ENCODE results near the gene SETD3. TPM values are rescaled to one million over a fixed set of nuclear protein-coding genes. Genes with fewer than 3 reads are reported as not detected.

The SETD3 gene
- total RNA-seq, 3 donors from 2014 or later = 61.6 to 119 (median 61.6) TPM

- Histone ChIP-seq H3K4me3 (no peak overlapping the region), H3K36me3 (ENCODE audit: low read depth) (no peaks in the 10 kb centered on the region), H3K9me3 (no peaks in the 10 kb centered on the region), H3K4me1 (ENCODE audit: low read depth) (no peaks in the 10 kb centered on the region)
- DNase-seq = no peak
- intact Hi-C loops (cut with DNase I, micrococcal nuclease) = no loop called here
- no peak for TF ChIP-seq CTCF (IDR thresholded peaks at IDR 0.05)
- no peak for ATAC-seq
Observed at GRCh38 chr14:99441157-99441870, 39.3 kb downstream of the SETD3 start.

DNA sequence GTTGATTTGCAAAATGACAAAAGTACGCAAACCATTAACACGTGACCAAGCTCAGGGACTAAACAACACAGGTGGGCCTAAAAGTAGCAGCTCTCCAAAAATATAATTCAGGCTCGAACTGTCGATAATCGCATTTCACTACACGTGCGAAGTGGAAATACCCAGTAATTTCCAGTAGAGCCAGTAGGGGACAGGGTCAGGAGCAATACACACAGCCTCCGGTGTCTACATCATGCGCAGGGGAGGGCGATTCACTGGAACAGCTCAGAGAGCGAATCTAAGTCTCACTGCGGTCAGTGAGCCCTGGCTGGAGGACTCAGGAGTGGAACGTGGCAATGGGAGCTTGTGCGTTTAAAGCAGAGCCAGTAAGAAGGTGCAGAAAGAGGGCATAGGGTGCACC is 40.4 kb downstream of the SETD3 start:
- DNase-seq = no peak
- no peak for ATAC-seq
- peaks cover 2% of the 10 kb centered on the region for H3K4me1 ChIP-seq (ENCODE audit: low read depth)
- no peaks in the 10 kb centered on the region for H3K36me3 ChIP-seq (ENCODE audit: low read depth)
- TF ChIP-seq CTCF (IDR thresholded peaks at IDR 0.05) = no peak
- no peaks in the 10 kb centered on the region for H3K9me3 ChIP-seq
- H3K4me3 ChIP-seq = no peak overlapping the region
- intact Hi-C loops (cut with DNase I, micrococcal nuclease) = no loop called here

DNA sequence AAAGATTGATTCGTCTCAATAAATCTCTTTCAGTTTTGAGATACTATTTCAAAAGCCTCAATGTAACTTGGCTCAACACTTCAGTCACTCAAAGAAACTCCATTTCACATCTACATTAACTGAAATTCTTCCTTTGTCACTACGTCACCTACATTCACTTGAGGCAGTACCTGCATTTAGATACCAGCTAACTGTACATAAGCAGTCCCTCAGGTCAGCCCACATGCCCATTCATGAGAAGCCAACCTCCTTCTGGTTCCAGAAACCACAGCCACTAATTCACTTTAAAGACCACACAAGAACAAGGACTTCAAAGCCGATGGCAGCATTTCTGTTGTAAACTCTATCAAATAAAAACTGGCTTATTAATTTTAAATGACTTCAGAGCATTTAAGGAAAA is 43.0 kb downstream of the SETD3 start:
- H3K4me3 ChIP-seq = no peak overlapping the region
- TF ChIP-seq CTCF (IDR thresholded peaks at IDR 0.05) = no peak
- H3K36me3 ChIP-seq (ENCODE audit: low read depth) = no peaks in the 10 kb centered on the region
- DNase-seq (no peak), ATAC-seq (no peak)
- H3K9me3 ChIP-seq = no peaks in the 10 kb centered on the region
- H3K4me1 ChIP-seq (ENCODE audit: low read depth) = peaks cover 7% of the 10 kb centered on the region
- intact Hi-C loops (cut with DNase I, micrococcal nuclease) = no loop called here

- Histone ChIP-seq H3K36me3 (ENCODE audit: low read depth) (no peaks in the 10 kb centered on the region), H3K9me3 (no peaks in the 10 kb centered on the region), H3K4me3 (no peak overlapping the region), H3K4me1 (ENCODE audit: low read depth) (peaks cover 7% of the 10 kb centered on the region)
- DNase-seq (no peak), ATAC-seq (peak; percentile 60)
- no peak for TF ChIP-seq CTCF (IDR thresholded peaks at IDR 0.05)
- intact Hi-C loops (cut with DNase I, micrococcal nuclease) = no loop called here
Observed at GRCh38 chr14:99436247-99437180, 44.1 kb downstream of the SETD3 start.

GRCh38 chr14:99435327-99435726 is 45.3 kb downstream of the SETD3 start:
- Histone ChIP-seq H3K9me3 (no peaks in the 10 kb centered on the region), H3K36me3 (ENCODE audit: low read depth) (no peaks in the 10 kb centered on the region), H3K4me3 (no peak overlapping the region), H3K4me1 (ENCODE audit: low read depth) (peaks cover 7% of the 10 kb centered on the region)
- intact Hi-C loops (cut with DNase I, micrococcal nuclease) = no loop called here
- TF ChIP-seq CTCF (IDR thresholded peaks at IDR 0.05) = no peak
- ATAC-seq (no peak), DNase-seq (no peak)
